H1 (cell line): Measurements from ENCODE around the gene TRAM1L1. TPM values are rescaled to one million over a fixed set of nuclear protein-coding genes. Genes with fewer than 3 reads are reported as not detected.

Experiments used
- ASH2L ChIP-seq: fragments of 200-600, 300-600 bp; sonication (generic); IDR thresholded peaks from one replicate; pipeline ENCODE4 v1.7.1; 2017; ENCODE audit warnings: low read length
- ATF3 ChIP-seq: IDR thresholded peaks from 2 replicates; pipeline ENCODE4 v1.6.1; 2011; ENCODE audit warnings: low read depth, mild to moderate bottlenecking, low read length; ENCODE audit not compliant: insufficient read depth
- CEBPB ChIP-seq: IDR thresholded peaks from 2 replicates; pipeline ENCODE4 v1.6.1; 2012; ENCODE audit warnings: low read depth, low read length
- CTCF ChIP-seq, 3 experiments: IDR thresholded peaks; 1 replicate in 2 of 3; 2 replicates in 1 of 3; pipeline versions ENCODE4 v1.5.1 to v1.6.1; 2011; ENCODE audit warnings: low read length in 3 of 3, mild to moderate bottlenecking in 3 of 3, inconsistent platforms in 2 of 3, low read depth in 1 of 3, moderate library complexity in 1 of 3; ENCODE audit not compliant: insufficient read depth in 1 of 3; ENCODE audit errors: control extremely low read depth in 1 of 3
- E2F6 ChIP-seq: IDR thresholded peaks from 2 replicates; pipeline ENCODE4 v1.6.1; 2012; ENCODE audit warnings: inconsistent platforms
- HDAC2 ChIP-seq, 2 experiments: fragments of 300-600 bp in 1 of 2; sonication (generic) in 1 of 2; IDR thresholded peaks; 2 replicates each; pipeline ENCODE4 v1.6.1; 2011 to 2012; ENCODE audit warnings: low read depth in 2 of 2, low read length in 2 of 2, mild to moderate bottlenecking in 2 of 2, moderate library complexity in 2 of 2, borderline replicate concordance in 1 of 2, inconsistent platforms in 1 of 2
- JUN ChIP-seq: IDR thresholded peaks from 2 replicates; pipeline ENCODE4 v1.6.1; 2011; ENCODE audit warnings: low read depth, mild to moderate bottlenecking, improper control_type of control experiment, low read length
- MAFK ChIP-seq: IDR thresholded peaks from 2 replicates; pipeline ENCODE4 v1.6.1; 2012; ENCODE audit warnings: low read depth, mild to moderate bottlenecking, improper control_type of control experiment, low read length
- MAX ChIP-seq: IDR thresholded peaks from 2 replicates; pipeline ENCODE4 v1.6.1; 2012; ENCODE audit warnings: inconsistent platforms
- NRF1 ChIP-seq: IDR thresholded peaks from 2 replicates; pipeline ENCODE4 v1.6.1; 2011; ENCODE audit warnings: mild to moderate bottlenecking, low read depth, low read length, improper control_type of control experiment
- PHF8 ChIP-seq: fragments of 200-600 bp; sonication (generic); conservative IDR thresholded peaks from 2 replicates; pipeline ENCODE4 v1.7.1; 2012; ENCODE audit warnings: low read depth, mild to moderate bottlenecking, inconsistent platforms, low read length, moderate library complexity
- POLR2A ChIP-seq, 2 experiments: IDR thresholded peaks; 1 replicate in 1 of 2; 2 replicates in 1 of 2; pipeline ENCODE4 v1.6.1; 2011; ENCODE audit warnings: low read depth in 2 of 2, low read length in 2 of 2, mild to moderate bottlenecking in 2 of 2; ENCODE audit errors: control extremely low read depth in 1 of 2
- SP2 ChIP-seq: IDR thresholded peaks from 2 replicates; pipeline ENCODE4 v1.6.1; 2012; ENCODE audit warnings: mild to moderate bottlenecking, low read length, inconsistent platforms
- TAF7 ChIP-seq: optimal IDR thresholded peaks from 2 replicates; pipeline ENCODE3; 2011; ENCODE audit warnings: low read depth, mild to moderate bottlenecking, inconsistent platforms, low read length, moderate library complexity, borderline replicate concordance
- YY1 ChIP-seq: IDR thresholded peaks from 2 replicates; pipeline ENCODE4 v1.6.1; 2011; ENCODE audit warnings: low read depth, mild to moderate bottlenecking, low read length
- polyA plus RNA-seq, 7 experiments: library from polyadenylated mRNA; depleted of rRNA in 3 of 7; stranded (reverse) in 5 of 7; unstranded in 2 of 7; fragments of >200 nt in 5 of 7; fragments of 200-250 nt in 2 of 7; gene quantifications; 1 replicate in 5 of 7; 2 replicates in 1 of 7; 4 replicates in 1 of 7; pipeline versions ENCODE4 v1.2.1 to v1.2.3, GENCODE V29; 2011 to 2013; ENCODE audit warnings: missing spikeins in 2 of 7, mixed read lengths in 2 of 7
- total RNA-seq: library from RNA; stranded (reverse); fragmentation: NEBNext Ultra II Directional; extraction: Animal tissue kit (Norgen Biotek cat#: 25700); gene quantifications from 2 replicates; pipeline ENCODE4 v1.2.1, GENCODE V29; 2021

Gene TRAM1L1
- total and polyA plus RNA-seq, 2 of the 8 experiments (the other 6 are each of a cell fraction or from before 2014, with no cell fraction given): 0.94 to 1.5 TPM

GRCh38 chr4:117084866-117085701 lies at the start of gene TRAM1L1 (continued):
- TF ChIP-seq CTCF (IDR thresholded peaks at IDR 0.05; ENCODE audit: control extremely low read depth in 1 of 3, insufficient read depth in 1 of 3, low read depth in 1 of 3, low read length in 3 of 3) (peak; percentile 11 to 27 (median 24); a peak in 3 of 4 replicates), E2F6 (peak; percentile 72; the same call in 1 of the 2 replicates), POLR2A (IDR thresholded peaks at IDR 0.05; ENCODE audit: control extremely low read depth in 1 of 2, low read depth in 2 of 2, low read length in 2 of 2) (peak in 1 of 2 experiments; percentile 58; a peak in 1 of 3 replicates), TAF7 (no peak), NRF1 (peak; percentile 79), HDAC2 (IDR thresholded peaks at IDR 0.05; ENCODE audit: borderline replicate concordance in 1 of 2, low read depth in 2 of 2, low read length in 2 of 2) (peak in 1 of 2 experiments; percentile 49; a peak in 1 of 4 replicates), SP2 (no peak), MAFK (no peak; the same call in 1 of the 2 replicates), ASH2L (peak; percentile 89), MAX (peak; percentile 52), YY1 (0 out of 2 replicates have a peak, but pooled peaks have one; percentile 35), ATF3 (0 out of 2 replicates have a peak, but pooled peaks have one; percentile 21), PHF8 (0 out of 2 replicates have a peak, but pooled peaks have one; percentile 34), JUN (no peak), CEBPB (no peak)
